Effector CD8-positive, alpha-beta T cell (primary cell): ENCODE data around the gene SUPT6H.

Experiments
- DNase-seq: peaks from one replicate; lab custom pipeline; 2025; lab: John Stamatoyannopoulos, UW

The SUPT6H gene

DNA sequence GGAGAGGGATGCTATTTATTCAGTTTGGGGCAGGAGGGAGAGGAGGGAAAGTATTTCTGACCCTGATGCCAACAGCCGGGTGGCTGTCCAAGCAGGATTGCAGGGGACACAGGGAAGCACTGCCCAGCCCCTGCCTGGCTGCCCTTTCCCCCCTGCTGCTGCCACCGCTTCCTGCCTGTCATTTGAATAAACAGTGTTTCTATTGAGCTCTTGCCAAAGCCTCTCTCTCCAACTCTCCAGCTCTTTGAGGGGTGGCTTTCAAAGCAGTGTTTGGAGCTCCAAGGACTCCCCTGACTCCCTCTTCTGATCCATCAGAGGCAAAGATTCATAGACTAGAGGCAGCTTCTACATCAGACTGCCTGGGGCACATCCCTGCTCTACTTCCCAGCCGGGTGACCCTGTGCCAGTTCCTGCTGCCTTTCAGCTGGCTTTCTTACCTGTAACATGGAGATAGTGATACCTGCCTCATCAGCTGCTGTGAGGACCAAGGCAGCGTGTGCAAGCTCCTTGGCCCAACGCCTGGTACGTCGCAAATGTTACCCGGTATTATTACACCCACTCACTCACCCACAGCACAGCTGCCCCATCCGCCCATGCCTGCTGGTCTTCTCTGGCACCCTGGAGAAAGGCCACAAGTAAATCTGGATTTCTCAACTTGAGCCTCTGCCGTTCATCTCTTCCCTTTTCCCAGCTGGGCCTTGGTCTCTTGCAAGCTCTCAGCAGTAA lies 40.2 kb downstream of the SUPT6H start:
- DNase-seq, result no peak

DNA sequence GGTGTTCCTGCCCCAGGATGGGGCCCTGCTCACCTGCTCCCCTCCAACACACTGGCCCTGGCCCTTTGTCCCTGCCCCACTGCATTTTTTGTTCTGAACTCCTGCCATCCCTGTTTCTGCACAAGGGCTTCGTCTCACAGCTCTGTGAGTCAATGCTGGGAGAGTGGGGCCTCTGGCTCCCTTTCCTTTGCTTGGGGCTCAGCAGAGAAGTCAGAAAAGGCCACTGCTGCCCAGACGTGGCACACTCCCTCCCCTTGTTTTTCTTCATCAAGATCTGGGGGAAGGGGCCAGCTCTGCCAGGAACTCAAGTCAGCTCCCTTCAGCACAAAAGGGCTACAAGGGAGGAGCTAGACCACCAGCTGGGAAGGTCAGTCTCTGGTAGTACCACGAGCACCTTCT lies 40.7 kb downstream of the SUPT6H start:
- DNase-seq, result no peak

DNA sequence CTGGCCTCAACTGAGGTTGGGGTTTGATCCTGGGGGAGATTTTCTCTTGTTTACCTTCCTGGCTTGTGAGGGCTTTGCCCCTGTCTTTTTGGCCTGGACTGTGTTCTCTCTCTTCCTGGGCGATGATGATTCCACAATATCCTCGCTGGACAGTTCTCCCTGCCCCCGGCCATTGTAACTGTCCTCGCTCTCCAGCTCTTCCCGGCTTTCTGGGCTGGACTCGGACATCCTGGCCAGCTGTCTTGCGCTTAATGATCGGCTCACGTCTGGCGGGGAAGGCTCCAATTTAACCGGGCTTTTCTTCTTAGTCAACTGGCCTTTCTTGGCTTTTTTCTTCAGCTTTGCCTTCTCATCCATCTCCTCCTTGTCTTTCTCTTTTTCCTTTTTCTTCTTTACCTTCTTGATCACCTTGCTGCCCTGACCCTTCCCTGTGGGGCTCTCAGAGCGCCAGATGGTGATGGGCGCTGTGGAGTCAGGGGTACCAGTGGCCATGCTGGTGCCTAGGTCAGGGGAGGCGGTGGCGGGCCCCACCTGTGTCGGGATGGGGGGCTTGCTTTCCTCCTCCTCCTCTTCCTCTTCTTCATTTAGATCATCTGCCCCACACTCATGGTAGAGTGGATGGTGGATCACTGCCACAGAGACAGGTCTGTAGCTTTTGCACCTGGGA lies 41.7 kb downstream of the SUPT6H start:
- no peak for DNase-seq

DNA sequence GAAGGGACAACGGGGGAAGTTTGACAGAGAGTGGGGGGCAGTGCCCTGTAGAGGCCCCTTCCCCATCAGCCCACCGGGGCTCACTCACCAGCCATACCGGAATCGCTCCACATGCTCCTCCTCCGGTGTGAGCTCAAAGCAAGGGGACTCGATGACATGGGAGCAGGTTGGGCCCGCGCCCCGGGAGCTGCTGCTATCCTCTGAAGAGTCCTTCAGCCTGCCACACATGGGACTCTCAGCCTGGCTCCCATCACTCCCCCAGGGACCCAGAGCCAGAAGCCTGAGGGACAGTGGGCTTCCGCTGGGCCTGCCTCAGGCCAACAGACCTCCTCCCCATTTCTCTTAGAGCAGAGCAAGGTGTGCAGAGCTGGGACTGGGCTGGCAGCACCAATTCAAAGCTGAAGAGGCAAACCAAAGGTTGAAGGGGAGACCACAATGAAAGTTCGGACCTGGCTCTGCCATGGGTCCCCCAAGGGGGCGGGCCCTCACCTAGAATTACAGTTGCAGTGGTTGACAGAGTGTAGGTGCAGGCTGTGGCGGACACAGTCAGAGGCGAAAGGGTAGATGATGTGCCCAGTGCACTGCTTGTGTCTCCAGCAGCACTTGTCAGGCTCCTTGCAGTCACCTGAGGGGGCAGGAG lies 42.3 kb downstream of the SUPT6H start:
- DNase-seq, result no peak

DNA sequence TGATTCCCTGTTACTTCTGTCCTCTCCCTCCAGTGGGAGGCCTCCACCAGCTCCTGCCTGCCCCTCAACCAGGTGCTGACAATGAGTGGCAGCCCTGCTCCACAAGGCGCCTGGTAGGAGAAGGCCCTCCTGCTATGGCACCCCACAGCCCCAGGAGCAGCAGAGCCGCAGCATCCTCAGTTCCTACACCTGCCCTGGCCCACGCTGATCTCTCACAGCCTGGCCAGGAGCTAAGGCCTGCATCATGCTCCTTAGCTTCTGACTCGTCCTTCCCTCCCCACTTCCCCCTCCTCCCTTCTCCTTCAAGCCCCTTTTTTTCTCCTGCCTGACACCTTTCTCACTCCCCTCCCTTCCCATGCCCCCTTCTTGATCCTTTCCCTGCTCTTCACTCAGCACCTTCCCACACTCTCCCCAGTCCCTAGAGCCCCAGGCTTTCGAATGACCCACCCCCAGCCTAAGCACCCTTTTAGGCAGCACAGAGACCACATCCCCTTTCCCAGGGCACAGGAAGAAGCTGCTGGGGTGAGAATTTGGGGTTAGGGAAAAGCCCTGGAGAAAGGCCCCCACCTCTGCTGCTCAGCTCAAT lies 43.2 kb downstream of the SUPT6H start:
- no peak for DNase-seq

DNA sequence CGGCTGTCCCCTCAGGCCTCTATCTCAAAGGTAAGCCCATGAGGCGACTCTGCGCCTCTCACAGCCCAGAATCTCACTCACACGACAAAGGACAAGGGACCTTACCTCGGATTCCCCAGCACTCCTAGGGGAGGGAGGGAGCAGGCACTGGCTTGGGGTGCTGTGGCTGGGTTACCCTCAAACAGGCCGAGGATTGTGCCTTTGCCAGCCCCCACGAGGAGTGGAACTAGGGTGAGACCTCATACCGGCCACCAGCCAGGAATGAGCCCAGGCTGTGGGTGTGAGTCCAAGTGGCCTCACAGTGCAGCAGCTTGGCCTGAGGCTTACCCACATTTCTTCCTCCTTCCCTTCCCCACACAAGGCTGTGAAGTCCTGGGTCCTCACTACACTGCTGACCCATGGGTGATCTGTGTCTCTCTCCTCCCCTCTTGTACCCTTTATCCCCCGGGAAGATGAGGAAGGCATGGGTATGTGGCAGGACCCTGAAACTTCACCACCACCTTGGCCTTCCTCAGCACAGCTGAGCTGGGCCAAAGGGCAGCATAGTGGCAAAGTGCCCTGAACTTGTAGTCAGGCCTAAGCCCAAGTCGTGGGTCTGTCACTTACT lies 43.8 kb downstream of the SUPT6H start:
- no peak for DNase-seq

DNA sequence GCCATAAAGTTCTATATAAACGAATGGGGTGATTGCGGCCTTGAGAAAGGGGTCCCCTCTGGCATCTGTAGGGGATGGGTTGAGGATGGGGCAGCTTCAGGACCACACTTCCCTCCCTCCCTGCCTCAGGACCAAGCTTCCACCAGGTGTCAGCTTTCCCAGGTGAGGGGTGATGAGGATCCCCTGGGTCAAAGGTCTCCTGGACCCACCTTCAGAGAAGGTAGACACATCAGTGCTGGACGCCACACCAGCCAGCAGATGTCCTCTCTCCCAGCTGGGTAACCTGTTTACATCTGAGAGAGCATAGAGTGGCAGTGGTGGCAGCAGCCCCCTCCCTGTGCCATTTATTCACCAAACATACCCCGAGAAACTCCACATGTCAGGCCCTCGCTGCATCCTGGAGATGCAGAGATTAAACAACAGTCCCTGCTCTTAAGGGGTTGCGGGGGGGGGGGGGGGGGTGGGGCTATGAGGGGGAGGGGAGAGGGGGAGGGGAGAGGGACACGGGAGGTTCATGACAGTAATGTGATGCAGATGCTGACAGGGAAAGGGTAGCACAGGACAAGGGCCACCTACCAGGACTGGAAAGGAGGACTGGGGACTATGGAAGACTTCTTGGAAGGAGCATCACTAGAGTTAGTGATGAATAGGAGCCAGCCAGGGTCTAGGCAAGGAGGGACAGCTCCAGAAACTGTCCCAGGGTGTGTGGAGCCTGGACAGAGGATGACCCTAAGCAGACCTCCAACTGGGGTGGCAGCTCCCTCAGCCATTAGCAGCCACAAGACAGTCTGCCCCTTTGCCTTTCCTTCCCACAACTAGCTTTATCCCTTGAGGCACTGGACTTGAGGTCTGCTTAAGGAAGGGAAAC lies 44.7 kb downstream of the SUPT6H start:
- no peak for DNase-seq

DNA sequence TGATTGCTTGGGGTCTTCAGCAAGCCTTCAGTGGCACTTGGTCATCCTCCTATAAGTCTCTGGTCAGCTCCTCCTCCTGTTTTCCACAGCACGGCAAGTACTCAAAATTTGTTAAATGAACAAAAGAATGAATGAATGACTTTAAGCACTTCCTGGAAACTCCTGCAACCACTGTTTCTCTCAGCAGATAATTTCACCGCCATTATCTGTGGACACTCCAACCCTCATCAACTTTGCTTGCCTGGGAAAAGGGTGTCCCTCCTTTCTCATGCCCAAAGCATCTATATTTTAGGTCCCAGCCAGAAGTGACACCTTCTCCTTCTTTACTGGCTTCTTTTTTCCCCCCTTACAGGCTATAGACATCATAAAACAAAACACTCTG lies 45.3 kb downstream of the SUPT6H start:
- DNase-seq, result no peak

DNA sequence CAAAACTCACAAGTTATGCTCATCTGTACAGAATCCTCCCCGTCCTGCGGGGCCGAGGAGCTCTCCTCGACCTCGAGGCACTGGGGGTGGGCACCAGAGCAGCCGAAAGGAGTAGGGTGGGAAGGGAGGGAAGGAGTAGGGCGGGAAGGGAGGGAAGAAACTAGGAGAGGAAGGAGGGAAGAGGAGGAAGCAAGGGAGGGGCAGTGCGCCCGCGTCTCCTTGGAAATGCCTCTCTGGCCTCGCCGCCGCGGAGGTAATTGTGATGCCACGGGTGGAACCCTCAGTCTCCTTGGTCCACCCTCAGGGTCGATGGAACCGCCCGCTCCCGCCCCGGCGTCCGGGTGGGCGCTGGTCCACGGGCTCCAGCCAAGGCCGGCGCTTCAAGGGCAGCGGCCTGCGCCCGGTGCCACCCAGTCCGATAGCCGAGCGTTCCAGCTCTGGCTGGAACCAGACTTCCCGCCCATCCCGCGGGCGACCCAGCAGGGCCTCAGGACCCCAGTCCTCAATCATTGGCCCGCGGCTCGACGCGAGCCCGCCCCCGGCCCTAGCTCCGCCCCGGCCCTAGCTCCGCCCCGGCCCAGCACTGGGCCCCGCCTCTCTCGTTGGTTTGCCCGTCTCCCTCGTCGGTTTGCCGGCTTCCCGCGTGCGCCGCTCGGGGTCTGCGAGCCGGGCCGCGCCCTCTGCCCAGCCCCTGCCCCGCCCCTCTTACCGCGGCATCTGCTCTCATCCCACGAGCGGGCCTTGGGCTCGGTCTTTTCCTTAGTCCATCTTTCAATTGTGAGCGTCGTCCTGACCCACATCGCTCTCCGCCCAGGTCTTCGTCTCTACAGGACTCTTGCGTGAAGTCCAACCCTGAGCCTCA lies 49.1 kb downstream of the SUPT6H start:
- peak; percentile 84 for DNase-seq

DNA sequence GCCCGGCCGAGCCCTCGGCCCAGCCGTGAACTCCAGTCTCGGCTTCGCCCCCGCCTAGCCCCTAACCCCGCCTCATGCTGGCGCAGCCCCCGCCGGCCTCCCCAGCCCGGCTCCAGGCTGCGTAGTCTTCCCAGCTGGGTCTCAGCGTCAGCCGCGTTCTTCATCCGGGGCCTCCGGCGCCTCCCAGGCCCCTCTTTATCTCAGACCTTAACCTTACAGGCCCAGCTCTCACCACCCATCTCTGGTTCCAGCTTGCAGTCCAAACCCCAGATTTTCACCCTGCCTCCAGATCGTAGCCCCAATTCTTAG lies 49.7 kb downstream of the SUPT6H start, which contains the start of gene PROCA1:
PROCA1 (minus strand) TSS at position 166 of the 309 bp plus-strand sequence. CDS start 228 bp downstream, outside the sequence.
- DNase-seq, result peak; percentile 36

DNA sequence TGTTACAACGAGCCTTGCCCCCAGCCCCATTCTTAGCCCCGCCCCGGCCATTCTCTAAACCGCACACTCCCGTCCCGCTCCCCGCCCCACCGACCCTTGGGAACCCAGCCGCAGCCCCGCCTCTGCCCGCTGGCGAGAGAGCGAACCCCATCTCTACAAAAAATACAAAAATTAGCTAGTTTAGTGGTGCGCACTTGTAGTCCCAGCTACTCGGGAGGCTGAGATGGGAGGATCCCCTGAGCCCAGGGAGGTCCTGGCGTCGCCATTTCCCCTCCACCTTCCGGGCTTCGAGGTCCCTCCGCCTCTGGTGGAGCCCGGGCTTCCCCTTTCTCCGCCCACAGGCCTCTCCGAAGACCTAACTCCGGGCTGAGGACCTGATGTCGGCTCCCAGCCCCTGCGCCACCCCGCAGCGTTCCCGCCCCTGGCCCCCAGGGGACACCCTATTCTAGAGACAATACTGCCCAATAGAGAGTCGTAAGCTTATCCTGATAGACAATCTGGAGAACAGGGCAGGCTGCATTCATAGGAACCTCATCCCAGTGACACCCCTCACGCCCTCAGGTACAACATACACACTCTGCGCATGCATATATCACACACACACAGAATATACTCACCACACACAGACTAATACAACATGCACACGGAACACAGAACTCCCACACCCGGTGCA lies 50.2 kb downstream of the SUPT6H start:
- peak; percentile 40 for DNase-seq

DNA sequence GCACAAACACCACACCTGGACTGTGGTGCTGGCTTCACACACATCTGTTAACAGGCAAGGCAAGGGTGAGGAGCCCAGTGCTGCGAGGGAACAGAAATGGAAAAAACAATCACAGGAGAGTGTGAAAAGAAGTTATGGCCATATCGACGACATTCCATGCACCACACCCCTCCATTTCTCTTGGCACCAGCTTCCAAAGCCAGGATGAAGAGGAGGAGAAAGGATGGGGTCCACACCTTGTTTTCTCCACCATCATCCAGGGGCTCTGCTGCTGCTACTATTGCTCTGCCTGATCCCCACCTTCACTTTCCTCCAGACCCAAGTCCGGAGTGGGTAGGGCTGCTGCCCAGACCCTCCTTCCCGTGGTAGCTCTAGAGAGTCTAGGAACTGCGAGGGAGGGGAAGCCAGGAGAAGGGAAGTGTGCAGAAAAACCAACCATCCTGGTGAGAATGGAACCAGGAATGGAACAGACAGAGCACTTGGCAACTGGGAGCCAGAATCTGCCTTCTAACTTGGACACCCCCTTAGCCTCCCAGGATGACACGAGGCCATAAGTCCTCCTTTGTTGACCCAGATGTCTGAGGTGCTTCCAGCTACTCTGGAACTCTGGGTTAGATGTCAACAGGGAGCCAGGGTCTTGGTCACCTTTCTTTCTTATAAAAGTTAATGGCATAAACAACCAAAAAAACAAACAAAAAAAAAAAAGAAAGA lies 50.9 kb downstream of the SUPT6H start:
- no peak for DNase-seq

DNA sequence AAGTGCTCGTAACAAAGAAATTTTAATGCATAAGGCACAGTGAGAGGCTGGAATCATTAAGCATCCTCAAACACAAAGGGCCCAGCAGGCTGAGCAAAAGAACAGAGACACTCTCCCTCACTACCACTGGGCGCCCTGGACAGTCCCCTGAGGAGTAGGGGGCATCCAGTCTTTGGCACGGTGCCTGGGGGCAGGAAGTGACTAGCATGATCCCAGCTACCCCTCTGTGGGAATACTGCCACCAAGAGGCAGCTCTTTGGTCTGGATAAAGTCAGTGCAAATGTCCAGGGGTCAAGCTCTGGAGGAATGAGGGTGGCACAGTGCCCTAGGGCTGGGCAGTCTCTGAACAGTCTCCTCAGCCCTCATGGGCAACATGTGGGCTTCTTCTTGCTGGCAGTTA lies 52.3 kb downstream of the SUPT6H start:
- no peak for DNase-seq

DNA sequence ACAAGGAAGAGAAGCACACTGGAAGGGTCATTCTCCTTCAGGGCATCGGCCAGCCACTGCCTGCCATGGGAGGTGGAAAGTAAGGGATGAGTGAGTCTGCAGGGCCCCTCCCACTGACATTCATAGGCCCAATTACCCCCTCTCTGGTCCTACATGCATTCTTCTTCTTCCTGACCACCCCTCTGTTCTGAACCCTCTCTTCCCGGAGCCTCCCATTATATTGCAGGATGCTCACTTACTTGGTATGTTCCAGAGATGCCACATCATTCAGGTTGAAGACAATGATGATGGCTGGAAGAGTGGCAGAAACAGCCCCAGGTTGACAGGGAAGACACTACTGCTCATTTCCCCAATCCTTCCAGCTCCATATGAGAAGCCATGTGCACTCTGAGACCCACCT lies 53.2 kb downstream of the SUPT6H start:
- DNase-seq, result no peak

DNA sequence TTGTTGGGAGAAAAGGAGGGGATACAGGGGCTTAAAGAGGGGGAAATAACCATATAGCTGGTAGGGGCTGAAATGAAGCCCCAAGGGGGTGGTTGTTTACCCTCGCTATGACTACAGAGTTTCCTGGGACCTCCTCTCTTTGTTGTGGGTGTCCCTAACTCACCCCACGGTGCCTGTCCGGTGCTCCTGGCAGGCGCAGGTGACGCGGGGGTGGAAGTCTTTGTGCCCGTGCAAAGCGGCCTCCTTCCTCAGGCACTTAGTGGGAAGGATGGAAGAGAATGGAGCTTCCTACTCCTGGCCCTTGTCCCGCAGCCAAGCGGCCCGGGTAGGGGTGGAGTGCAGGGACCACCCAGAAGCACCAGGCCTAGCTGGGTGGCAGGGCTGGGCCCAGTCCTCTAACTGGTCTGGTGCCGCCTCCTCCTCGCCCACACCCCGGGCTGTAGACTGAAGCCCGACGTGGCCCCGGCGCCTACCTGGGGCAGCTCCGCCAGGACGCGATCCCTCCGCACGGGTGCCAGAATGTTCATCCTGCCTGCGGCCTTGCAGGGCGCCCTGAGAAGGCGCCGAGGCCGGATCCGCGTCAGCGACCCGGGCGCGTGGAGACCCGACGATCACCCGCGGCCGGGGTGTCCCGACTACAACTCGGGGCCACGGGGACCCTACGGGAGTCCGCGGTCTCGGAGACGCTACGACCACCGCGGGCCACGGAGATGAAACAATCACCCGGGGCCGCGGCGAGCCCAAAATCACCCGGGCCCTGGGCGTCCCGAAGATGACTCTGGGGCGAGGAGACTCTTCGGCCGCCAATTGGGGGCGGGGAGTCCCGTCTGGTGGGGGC lies 55.0 kb downstream of the SUPT6H start:
- DNase-seq, result no peak

DNA sequence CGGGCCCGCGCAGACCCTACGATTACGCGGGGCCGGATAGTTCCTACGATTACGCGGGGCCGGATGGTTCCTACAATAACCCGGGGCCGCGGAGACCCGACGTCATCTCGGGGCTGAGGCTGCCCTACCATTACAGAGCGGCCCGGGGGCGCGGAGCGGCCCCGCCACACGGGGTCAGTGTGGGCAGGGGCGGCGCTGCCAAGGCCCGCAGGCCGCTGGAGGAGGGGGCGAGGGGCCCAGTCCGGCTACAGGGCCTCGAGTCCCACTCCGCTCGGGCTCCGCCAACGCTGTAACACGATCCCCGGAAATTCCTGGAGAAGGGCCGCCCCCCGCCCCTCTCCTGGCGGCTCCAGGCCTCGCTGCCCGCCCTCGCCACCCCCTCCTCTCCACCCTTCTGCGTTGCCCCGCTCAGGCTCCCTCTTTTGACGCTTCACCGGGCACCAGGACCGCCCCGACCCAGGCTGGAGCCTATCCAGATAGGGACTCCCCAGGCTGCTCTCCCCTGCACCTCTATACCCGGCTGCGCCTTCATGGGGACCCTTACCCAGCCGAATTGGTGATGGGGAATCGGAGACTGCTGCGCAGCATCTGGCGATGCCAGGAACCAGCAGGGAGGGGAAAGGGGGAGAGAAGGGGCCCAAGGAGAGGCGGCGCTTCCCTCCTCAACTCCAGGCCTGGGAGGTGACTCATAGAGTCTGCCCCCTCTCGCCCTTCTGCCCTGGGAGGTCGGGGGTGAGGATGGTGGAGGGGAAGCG lies 55.8 kb downstream of the SUPT6H start, which contains the start of gene RAB34:
RAB34 (minus strand) TSS at position 291 of the 755 bp plus-strand sequence. CDS start 602 bp downstream, outside the sequence.
- DNase-seq, result no peak

DNA sequence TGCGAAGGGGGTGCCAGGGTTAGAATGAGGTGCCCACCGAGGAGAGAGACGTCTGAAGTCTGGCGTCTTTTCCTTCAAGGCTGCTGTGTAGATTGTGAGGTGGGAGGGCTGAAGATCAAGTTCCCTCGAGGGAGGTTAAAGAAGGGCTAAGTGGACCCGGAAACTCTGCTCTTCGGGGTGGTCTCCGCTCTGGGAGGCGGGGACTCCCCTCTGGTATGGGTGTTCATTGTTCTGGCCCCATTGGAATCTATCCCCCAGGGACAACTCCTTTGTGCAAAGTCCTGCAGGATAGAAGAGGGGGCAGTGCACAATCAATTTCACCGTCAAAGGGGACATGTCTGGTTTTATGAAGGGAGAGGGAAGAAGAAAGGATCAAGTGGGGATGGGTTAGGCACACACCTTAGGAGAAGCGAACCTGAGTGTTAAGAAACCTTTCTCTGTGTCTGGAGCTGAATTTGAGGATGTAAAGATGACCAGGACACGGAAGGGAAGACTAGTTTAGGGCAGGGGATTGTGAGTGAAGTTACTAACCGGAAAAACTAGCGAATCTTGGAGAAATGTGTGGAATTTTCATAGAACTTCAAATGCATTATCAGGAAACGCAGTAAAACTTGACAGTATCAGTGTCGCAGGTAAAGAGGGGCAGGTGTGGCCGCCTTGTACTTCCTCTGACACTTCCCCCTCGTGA lies 56.5 kb downstream of the SUPT6H start:
- DNase-seq, result no peak
